ENCODE results near the gene ABHD14A.
A peak's percentile ranks its signal among the peaks of the same experiment; 100 is the strongest.

GRCh38 chr3:51974277-51974962 is 444 bp upstream of the ABHD14A start:
- peak; percentile 1; the same call in 1 of the 2 replicates for TF ChIP-seq CTCF (conservative IDR thresholded peaks at IDR 0.05; ENCODE audit: low read length)
- TF ChIP-seq EZH2phosphoT487 (IDR thresholded peaks at IDR 0.05; ENCODE audit: borderline replicate concordance, low read depth, low read length), result no peak

All from OCI-LY7 (cell line).